Lower leg skin (tissue), 3 donors: ENCODE data around the gene C19orf33.

ENCODE experiments used
- POLR2A ChIP-seq, 2 donors: fragments of 450-650 bp; IDR thresholded peaks; one replicate each; pipeline ENCODE4 v1.6.1; 2016 to 2017; ENCODE audit warnings: antibody characterized with exemption in 2 of 2, mild to moderate bottlenecking in 1 of 2, moderate library complexity in 1 of 2
- TF ChIP-seq, protein P1 (sequence below), 3 donors: fragments of 450-650 bp; IDR thresholded peaks; one replicate each; pipeline ENCODE4 v1.5.1; 2016; ENCODE audit warnings: antibody characterized with exemption in 3 of 3, mild to moderate bottlenecking in 3 of 3, moderate library complexity in 2 of 3

DNA sequence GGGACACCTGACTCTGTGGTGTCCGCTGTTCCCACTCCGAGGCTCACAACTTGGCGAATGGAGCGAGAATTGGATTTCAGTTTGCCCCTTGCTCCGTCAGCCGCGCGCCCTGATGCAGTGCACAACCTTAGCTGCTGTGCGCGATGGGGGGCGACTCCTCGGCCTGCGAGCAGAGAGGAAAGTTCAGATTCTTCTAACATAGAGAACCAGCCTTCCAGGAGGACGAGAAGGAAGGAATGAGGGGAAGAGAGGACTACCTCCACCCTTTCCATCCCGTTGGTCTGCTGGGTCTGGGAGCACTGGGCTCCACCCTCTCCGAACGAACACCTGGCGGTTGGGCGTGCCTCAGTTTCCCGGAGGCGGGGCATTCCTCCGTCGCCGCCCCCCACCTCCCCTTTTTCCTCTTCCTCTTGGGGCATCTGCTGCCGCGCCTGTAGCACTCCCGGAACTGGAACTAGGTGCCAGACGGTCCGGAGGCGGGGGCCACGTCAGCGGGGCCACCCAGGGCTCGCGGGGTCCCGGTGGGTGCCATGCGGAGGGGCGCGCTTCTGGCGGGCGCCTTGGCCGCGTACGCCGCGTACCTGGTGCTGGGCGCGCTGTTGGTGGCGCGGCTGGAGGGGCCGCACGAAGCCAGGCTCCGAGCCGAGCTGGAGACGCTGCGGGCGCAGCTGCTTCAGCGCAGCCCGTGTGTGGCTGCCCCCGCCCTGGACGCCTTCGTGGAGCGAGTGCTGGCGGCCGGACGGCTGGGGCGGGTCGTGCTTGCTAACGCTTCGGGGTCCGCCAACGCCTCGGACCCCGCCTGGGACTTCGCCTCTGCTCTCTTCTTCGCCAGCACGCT lies 15.6 kb downstream of the C19orf33 start, which contains the start of gene KCNK6:
- TF ChIP-seq, protein P1, sequence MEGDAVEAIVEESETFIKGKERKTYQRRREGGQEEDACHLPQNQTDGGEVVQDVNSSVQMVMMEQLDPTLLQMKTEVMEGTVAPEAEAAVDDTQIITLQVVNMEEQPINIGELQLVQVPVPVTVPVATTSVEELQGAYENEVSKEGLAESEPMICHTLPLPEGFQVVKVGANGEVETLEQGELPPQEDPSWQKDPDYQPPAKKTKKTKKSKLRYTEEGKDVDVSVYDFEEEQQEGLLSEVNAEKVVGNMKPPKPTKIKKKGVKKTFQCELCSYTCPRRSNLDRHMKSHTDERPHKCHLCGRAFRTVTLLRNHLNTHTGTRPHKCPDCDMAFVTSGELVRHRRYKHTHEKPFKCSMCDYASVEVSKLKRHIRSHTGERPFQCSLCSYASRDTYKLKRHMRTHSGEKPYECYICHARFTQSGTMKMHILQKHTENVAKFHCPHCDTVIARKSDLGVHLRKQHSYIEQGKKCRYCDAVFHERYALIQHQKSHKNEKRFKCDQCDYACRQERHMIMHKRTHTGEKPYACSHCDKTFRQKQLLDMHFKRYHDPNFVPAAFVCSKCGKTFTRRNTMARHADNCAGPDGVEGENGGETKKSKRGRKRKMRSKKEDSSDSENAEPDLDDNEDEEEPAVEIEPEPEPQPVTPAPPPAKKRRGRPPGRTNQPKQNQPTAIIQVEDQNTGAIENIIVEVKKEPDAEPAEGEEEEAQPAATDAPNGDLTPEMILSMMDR (IDR thresholded peaks at IDR 0.05), result no peak
- no peak for TF ChIP-seq POLR2A (IDR thresholded peaks at IDR 0.05)
